Stromal cell of bone marrow (primary cell): ENCODE data around the gene FOXK2.
"Not testable (repeated sequence)": the region's sequence is repeated elsewhere in the genome, so short reads cannot be mapped to it uniquely, and the experiment has no call there.

ENCODE experiments used
- DNase-seq: peaks from one replicate; pipeline ENCODE4 v3.0.0-alpha.2; 2012; ENCODE audit warnings: low read depth

FOXK2 gene

GRCh38 chr17:82495844-82496528, 23.5 kb upstream of the FOXK2 start:
- no peak for DNase-seq

- peak; percentile 84 for DNase-seq
These were observed 22.8 kb upstream of the FOXK2 start for GRCh38 chr17:82496529-82497434.

- no peak for DNase-seq
These were observed 21.8 kb upstream of the FOXK2 start for GRCh38 chr17:82497483-82498405.

GRCh38 chr17:82502207-82502606, 17.3 kb upstream of the FOXK2 start:
- no peak for DNase-seq

GRCh38 chr17:82503094-82503727, 16.3 kb upstream of the FOXK2 start:
- DNase-seq: no peak

- DNase-seq: no peak
These were observed 15.7 kb upstream of the FOXK2 start for GRCh38 chr17:82503728-82504308.

GRCh38 chr17:82505296-82505695, 14.2 kb upstream of the FOXK2 start:
- no peak for DNase-seq

- DNase-seq: not testable (repeated sequence)
These were observed 13.1 kb upstream of the FOXK2 start for GRCh38 chr17:82506402-82506801.

- no peak for DNase-seq
These were observed 11.8 kb upstream of the FOXK2 start for GRCh38 chr17:82507631-82508175.

- not testable (repeated sequence) for DNase-seq
These were observed 7.9 kb upstream of the FOXK2 start for GRCh38 chr17:82511642-82512041.

- not testable (repeated sequence) for DNase-seq
These were observed 5.7 kb upstream of the FOXK2 start for GRCh38 chr17:82513864-82514263.

GRCh38 chr17:82517230-82517865, 2.2 kb upstream of the FOXK2 start:
- no peak for DNase-seq

GRCh38 chr17:82519971-82520903, 705 bp downstream of the FOXK2 start:
- DNase-seq: no peak

- no peak for DNase-seq
These were observed 5.0 kb downstream of the FOXK2 start for GRCh38 chr17:82524540-82524939.

- DNase-seq: no peak
These were observed 6.2 kb downstream of the FOXK2 start for GRCh38 chr17:82525712-82526111.

GRCh38 chr17:82527898-82528297, 8.4 kb downstream of the FOXK2 start:
- DNase-seq: no peak

- no peak for DNase-seq
These were observed 9.1 kb downstream of the FOXK2 start for GRCh38 chr17:82528484-82529265.

GRCh38 chr17:82529914-82530300, 10.4 kb downstream of the FOXK2 start:
- no peak for DNase-seq
